Stimulated activated CD4-positive, alpha-beta T cell treated with anti-CD3 and anti-CD28 coated beads, Interleukin-1b, Interleukin-23, amount 100 ng/mL, for 4 hours (primary cell): ENCODE measurements around the gene ABR.
"Not testable (repeated sequence)": the region's sequence is repeated elsewhere in the genome, so short reads cannot be mapped to it uniquely, and the experiment has no call there.

Source experiments
- DNase-seq, 2 donors: peaks; one replicate each; pipeline ENCODE4 v3.0.0-alpha.2; 2020; ENCODE audit warnings: low read depth in 2 of 2

ABR gene

GRCh38 chr17:1008008-1008761 is 171.6 kb downstream of the ABR start:
- no peak for DNase-seq

- DNase-seq = no peak
These were observed 172.3 kb downstream of the ABR start for GRCh38 chr17:1007310-1008007.

GRCh38 chr17:1006054-1006453 is 173.7 kb downstream of the ABR start:
- DNase-seq = no peak

- no peak for DNase-seq
These were observed 174.3 kb downstream of the ABR start for GRCh38 chr17:1005361-1005946.

- no peak for DNase-seq
These were observed 174.9 kb downstream of the ABR start for GRCh38 chr17:1004769-1005295.

- DNase-seq = no peak
These were observed 175.6 kb downstream of the ABR start for GRCh38 chr17:1003972-1004768.

- no peak for DNase-seq
These were observed 176.2 kb downstream of the ABR start for GRCh38 chr17:1003633-1003971.

- DNase-seq = no peak
These were observed 176.8 kb downstream of the ABR start for GRCh38 chr17:1002771-1003555.

- no peak for DNase-seq
These were observed 177.4 kb downstream of the ABR start for GRCh38 chr17:1002412-1002753.

- DNase-seq = no peak
These were observed 178.0 kb downstream of the ABR start for GRCh38 chr17:1001640-1002411.

GRCh38 chr17:1000597-1001461 is 179.0 kb downstream of the ABR start:
- DNase-seq = no peak

- DNase-seq = no peak
These were observed 181.7 kb downstream of the ABR start for GRCh38 chr17:998111-998510.

GRCh38 chr17:996554-997344 is 183.0 kb downstream of the ABR start, which contains the start of gene TIMM22:
TIMM22 (plus strand) TSS chr17:997129; CDS start chr17:997143, 14 bp downstream.
- peak; percentile 83 to 84 for DNase-seq

GRCh38 chr17:995324-995723 is 184.5 kb downstream of the ABR start:
- not testable (repeated sequence) for DNase-seq

- DNase-seq = no peak
These were observed 186.8 kb downstream of the ABR start for GRCh38 chr17:992933-993332.

GRCh38 chr17:988561-988960 is 191.2 kb downstream of the ABR start:
- no peak for DNase-seq

- DNase-seq = no peak
These were observed 191.8 kb downstream of the ABR start for GRCh38 chr17:987931-988330.

- no peak for DNase-seq
These were observed 193.4 kb downstream of the ABR start for GRCh38 chr17:986322-986929.
